ENCODE data around the gene ZNF593OS. TPM values are rescaled to one million over a fixed set of nuclear protein-coding genes. Genes with fewer than 3 reads are reported as not detected.

Gene ZNF593OS
- total and polyA plus RNA-seq, 2 of the 8 experiments (the other 6 are each of a cell fraction or from before 2014, with no cell fraction given) = not detected

GRCh38 chr1:26166719-26167281, 4.8 kb downstream of the ZNF593OS start:
- Histone ChIP-seq H3K79me1 (ENCODE audit: low read depth, low read length) (peaks cover 4% of the 10 kb centered on the region; the same call in 1 of the 2 replicates), H2BK12ac (ENCODE audit: low read depth, low read length) (no peak overlapping the region), H2BK15ac (ENCODE audit: low read length) (0 out of 2 replicates have a peak overlapping the region, but pooled peaks have one; percentile 0), H2AK5ac (ENCODE audit: low read depth, low read length) (no peak overlapping the region), H4K91ac (replicated peaks; ENCODE audit: insufficient read length, low read length) (no peak overlapping the region), H3K27ac (ENCODE audit: low read depth, low read length) (no peak overlapping the region), H3K9me3 (ENCODE audit: insufficient read depth in 2 of 2, low read depth in 1 of 2, low read length in 1 of 2) (no peaks in the 10 kb centered on the region), H3K9ac (replicated peaks in 1 of 4; ENCODE audit: extremely low read depth in 1 of 4, low read depth in 3 of 4, low read length in 3 of 4) (no peak overlapping the region), H3K4me3 (ENCODE audit: extremely low read depth in 1 of 4, insufficient read depth in 2 of 4, low read depth in 3 of 4, low read length in 4 of 4) (no peak overlapping the region), H3K14ac (ENCODE audit: insufficient read length) (no peak overlapping the region), H2BK20ac (ENCODE audit: low read length) (no peak overlapping the region), H2BK5ac (ENCODE audit: low read depth, low read length) (no peak overlapping the region), H3K36me3 (ENCODE audit: control insufficient read depth in 2 of 4, insufficient read depth in 4 of 4, low read length in 3 of 4) (no peaks in the 10 kb centered on the region; a peak in 1 of 8 replicates), H4K8ac (ENCODE audit: extremely low read depth, insufficient read depth, low read length) (no peak overlapping the region), H3K79me2 (ENCODE audit: control insufficient read depth in 1 of 2, insufficient read depth in 2 of 2, low read length in 2 of 2) (peaks cover 0 to 8% of the 10 kb centered on the region in 2 experiments; a peak in 2 of 4 replicates), H4K5ac (ENCODE audit: insufficient read length, low read depth, low read length) (no peak overlapping the region), H3K18ac (ENCODE audit: extremely low read depth, low read length) (no peak overlapping the region), H3K23me2 (ENCODE audit: low read depth, low read length) (peaks cover 12% of the 10 kb centered on the region), H3K23ac (ENCODE audit: insufficient read length) (no peak overlapping the region), H3K27me3 (replicated peaks in 1 of 4; ENCODE audit: control insufficient read depth in 3 of 4, extremely low read depth in 1 of 4, insufficient read depth in 3 of 4, low read length in 3 of 4) (peaks cover 18 to 34% (median 30%) of the 10 kb centered on the region in 4 experiments), H3K56ac (replicated peaks; ENCODE audit: insufficient read length, low read depth, low read length) (no peak overlapping the region), H3K4me1 (replicated peaks in 1 of 4; ENCODE audit: control insufficient read depth in 3 of 4, insufficient read depth in 4 of 4, low read length in 3 of 4) (peaks cover 5 to 24% (median 15%) of the 10 kb centered on the region in 4 experiments), H2AFZ (ENCODE audit: low read length) (no peak overlapping the region), H4K20me1 (replicated peaks in 1 of 2; ENCODE audit: control insufficient read depth in 1 of 2, insufficient read depth in 2 of 2, low read length in 2 of 2) (peaks cover 5 to 7% of the 10 kb centered on the region in 2 experiments), H3K4me2 (ENCODE audit: insufficient read depth in 1 of 2, low read depth in 2 of 2, low read length in 2 of 2) (no peak overlapping the region), H3K4ac (replicated peaks; ENCODE audit: insufficient read length, low read depth, low read length) (no peak overlapping the region), H2BK120ac (replicated peaks; ENCODE audit: low read depth, low read length) (no peak overlapping the region)
- CTCF ChIA-PET (ENCODE audit: partially characterized antibody) = interaction anchor here (0.6 to 16.2 kb wide), 6 partner anchors 10 to 70 kb away, joined by 3 to 159 read pairs (median 4); partner anchors contain the start of genes CATSPER4 and FAM110D
- FAIRE-seq (no peak), DNase-seq (ENCODE audit: low read depth in 1 of 2, low spot score in 2 of 2) (no peak)
- TF ChIP-seq NANOG (IDR thresholded peaks at IDR 0.05; ENCODE audit: insufficient read depth, low read depth, low read length, poor library complexity, severe bottlenecking) = no peak
- TF ChIP-seq SP2 (IDR thresholded peaks at IDR 0.05; ENCODE audit: low read length) = no peak
- no peak for TF ChIP-seq FOSL1 (IDR thresholded peaks at IDR 0.05; ENCODE audit: insufficient read depth, low read depth, low read length)
- no peak for TF ChIP-seq TEAD4 (IDR thresholded peaks at IDR 0.05; ENCODE audit: low read depth, low read length)
- no peak for TF ChIP-seq KDM4A (IDR thresholded peaks at IDR 0.05; ENCODE audit: low read depth, low read length, severe bottlenecking)
- no peak for TF ChIP-seq ZNF274 (IDR thresholded peaks at IDR 0.05; ENCODE audit: borderline replicate concordance, extremely low read depth, low read length)
- no peak for TF ChIP-seq SRF (IDR thresholded peaks at IDR 0.05; ENCODE audit: low read depth, low read length)
- no peak for TF ChIP-seq SIN3A (conservative IDR thresholded peaks at IDR 0.05 in 1 of 2, IDR thresholded peaks at IDR 0.05 in 1 of 2; ENCODE audit: low read depth in 1 of 2, low read length in 2 of 2)
- no peak for TF ChIP-seq PHF8 (conservative IDR thresholded peaks at IDR 0.05; ENCODE audit: low read depth, low read length)
- no peak for TF ChIP-seq SIX5 (IDR thresholded peaks at IDR 0.05; ENCODE audit: low read depth, low read length)
- TF ChIP-seq TCF12 (IDR thresholded peaks at IDR 0.05; ENCODE audit: low read depth, low read length) = no peak
- no peak for TF ChIP-seq CHD1 (IDR thresholded peaks at IDR 0.05; ENCODE audit: low read depth, low read length)
- POLR2A ChIA-PET (ENCODE audit: partially characterized antibody) = no interaction called here
- WGBS, 2 experiments (ENCODE audit: extremely low coverage in 1 of 2, insufficient coverage in 1 of 2, insufficient read length in 1 of 2, insufficient replicate concordance in 2 of 2, low coverage in 1 of 2, low lambda C conversion rate in 2 of 2, missing lambda C conversion rate in 1 of 2) = 84% methylated on average over 4 of the region's 4 CpGs; no CpG with 5 or more reads in 1 of the 2 experiments

All from H1 (cell line).